Measurements from ENCODE around the gene MYH6.
A peak's percentile ranks its signal among the peaks of the same experiment; 100 is the strongest.
"Not testable (repeated sequence)": the region's sequence is repeated elsewhere in the genome, so short reads cannot be mapped to it uniquely, and the experiment has no call there.

Gene MYH6

GRCh38 chr14:23389871-23390270 is 18.2 kb downstream of the MYH6 start:
- not testable (repeated sequence) for DNase-seq

DNA sequence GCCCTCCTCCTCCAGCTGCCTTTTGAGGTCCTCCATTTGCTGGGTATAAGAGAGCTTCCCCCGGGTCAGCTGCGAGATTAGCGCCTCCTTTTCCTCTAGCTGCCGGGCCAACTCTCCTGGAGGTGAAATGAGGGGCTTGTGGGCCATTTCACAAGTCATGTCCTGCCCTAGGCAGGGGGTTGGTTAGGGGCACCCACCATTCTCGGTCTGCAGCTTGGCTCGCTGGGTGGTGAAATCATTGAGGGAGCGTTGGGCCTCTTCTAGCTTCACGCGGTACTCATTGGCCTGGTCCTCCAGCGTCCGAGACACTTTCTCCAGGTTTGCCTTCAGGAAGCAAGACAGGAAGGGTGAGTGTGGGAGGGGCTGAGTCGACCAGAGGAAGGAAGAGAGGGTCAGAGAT is 18.7 kb downstream of the MYH6 start:
- DNase-seq: no peak

DNA sequence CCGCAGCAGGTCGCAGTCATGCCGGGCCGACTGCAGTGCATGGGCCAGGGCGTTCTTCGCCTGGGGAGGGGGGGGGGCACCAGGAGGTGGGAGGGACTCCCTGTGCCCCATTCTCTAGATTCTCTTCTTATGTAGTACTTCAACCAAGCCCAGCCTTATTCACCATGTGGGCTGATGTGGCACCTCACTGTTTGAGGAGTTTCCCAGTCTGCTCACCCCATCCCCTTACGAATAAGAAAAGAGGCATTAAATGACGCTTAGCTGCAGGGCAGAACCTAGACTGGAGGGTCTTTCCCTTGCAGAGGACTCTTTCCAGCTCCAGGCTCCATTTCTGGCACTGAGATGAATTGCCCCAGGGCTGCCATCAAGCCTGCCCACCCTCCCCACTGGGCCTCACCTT is 19.1 kb downstream of the MYH6 start:
- no peak for DNase-seq

GRCh38 chr14:23387916-23388882 is 19.9 kb downstream of the MYH6 start:
- no peak for DNase-seq

- no peak for DNase-seq
Observed at GRCh38 chr14:23386999-23387398, 21.1 kb downstream of the MYH6 start.

DNA sequence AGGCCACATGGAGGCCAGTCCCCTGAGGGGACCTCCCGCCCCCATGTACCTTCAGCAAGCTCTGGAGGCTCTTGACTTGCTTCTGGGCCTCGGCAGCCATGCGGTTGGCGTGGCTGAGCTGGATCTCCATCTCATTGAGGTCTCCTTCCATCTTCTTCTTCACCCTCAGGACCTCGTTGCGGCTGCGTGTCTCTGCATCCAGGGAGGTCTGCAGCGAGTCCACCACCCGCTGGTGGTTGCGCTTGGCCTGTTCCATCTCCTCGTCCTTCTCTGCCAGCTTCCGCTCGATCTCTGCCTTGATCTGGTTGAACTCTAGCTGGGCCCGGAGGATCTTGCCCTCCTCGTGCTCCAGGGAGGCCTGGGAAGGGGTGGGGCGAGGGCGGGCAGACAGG is 21.8 kb downstream of the MYH6 start:
- DNase-seq: not testable (repeated sequence)

DNA sequence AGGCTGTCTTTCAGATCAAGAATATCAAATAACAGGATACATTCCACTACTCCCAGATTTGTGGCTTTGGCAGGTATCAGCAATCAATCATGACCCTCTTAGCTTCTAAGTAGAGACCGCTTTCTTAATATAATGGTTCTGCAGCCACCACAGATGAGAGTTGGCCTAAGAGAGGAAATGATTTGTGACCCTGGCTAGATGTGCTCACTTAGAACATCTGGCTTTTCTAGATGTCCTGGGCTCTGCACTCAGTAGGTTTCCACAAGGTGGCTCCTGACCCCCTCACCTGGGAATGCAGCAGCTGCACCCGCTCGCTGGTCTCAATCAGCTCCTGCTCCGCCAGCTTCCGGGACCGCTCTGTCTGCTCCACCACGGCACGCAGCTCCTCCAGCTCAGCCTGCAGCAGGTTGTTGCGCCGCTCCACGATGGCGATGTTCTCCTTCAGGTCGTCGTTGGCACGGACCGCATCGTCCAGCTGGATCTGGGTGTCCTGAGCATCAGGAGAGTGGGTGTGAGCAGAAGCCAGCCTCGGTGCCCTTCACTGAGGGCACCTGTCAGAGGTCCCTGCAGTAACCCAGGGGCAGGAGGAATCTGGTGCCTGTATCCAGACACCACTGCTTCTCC is 22.3 kb downstream of the MYH6 start:
- no peak for DNase-seq

DNA sequence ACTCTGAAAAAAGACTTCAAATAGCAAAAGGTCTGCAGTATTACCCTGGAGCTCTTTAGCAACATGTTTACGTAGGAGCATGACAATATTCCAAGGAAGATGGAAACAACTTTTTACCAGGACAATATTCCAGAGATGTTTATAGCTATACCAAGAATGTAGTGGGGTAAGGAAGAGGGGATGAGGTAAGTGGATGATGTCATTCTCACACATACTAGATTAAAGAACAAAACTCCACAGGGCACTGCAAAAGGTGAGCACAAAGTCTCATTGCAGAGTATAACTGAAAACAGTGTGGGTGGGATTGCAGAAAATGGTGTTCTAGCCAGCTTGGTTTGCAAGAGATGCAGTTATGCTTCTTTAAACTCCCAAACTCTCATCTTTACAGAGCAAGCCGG is 22.8 kb downstream of the MYH6 start:
- DNase-seq: no peak

GRCh38 chr14:23384364-23385080 is 23.6 kb downstream of the MYH6 start:
- DNase-seq: no peak

GRCh38 chr14:23382731-23383440 is 25.2 kb downstream of the MYH6 start:
- no peak for DNase-seq

- DNase-seq: no peak
Observed at GRCh38 chr14:23382276-23382675, 25.8 kb downstream of the MYH6 start.

- no peak for DNase-seq
Observed at GRCh38 chr14:23381871-23382270, 26.2 kb downstream of the MYH6 start.

DNA sequence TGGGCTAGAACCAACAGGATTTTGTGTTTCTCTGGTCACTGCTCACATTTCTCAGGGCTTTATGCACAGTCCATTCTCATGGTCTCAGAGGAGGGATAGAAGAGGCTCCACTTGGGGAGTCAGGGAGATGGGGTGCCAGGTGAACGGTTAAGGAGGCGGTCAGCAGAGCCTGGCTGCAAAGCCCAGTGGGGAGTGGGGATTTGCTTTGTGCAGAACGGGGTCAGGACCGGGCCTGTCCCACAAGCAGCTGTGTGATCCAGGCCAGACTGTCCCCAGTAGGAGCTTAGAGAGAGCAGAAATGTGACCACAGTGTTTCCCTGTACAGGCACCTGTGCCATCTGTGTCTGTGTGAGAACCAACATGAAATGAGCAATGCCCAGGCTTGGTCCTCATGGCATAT is 27.1 kb downstream of the MYH6 start:
- DNase-seq: no peak

GRCh38 chr14:23380197-23380914 is 27.7 kb downstream of the MYH6 start:
- no peak for DNase-seq

DNA sequence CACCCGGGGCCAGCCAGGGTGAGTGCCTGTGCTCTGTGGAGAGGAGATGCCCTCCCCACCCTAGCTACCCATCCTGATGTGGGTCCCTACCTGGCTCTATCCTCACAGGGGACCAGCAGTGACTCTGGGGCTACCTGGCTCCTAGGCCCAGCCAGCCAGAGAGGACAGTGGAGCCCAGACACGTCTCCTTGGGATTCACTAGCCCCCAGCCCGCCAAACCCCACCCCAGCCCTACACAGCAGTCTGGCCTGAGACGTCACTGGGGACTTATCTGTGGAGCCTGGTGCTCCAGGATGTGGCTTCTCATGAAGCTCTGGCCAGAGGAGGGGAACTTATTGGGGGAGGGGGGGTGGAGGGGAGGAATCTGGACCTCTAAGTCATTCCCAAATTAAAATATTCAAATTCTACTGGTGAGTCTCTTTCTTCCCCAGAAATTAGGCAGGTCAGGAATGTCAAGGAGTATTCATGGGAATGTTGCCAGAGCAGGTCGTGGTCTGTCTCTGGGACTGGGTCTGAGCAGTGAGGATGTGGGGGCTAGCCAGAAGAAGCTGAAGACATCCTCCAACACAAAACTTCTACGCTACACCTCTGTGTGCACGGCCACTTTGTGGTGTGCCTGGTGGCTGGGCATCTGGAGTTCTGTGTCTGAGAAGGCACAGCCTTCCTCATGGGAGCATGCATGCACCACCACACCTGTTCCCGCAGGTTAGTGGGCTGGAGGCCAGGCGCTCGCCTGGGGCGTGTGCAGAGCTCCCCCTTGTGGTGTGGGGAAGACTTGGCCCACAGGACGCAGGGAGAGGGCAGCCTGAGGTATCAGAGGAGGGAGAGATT is 28.5 kb downstream of the MYH6 start:
- DNase-seq: peak; percentile 67 to 72

DNA sequence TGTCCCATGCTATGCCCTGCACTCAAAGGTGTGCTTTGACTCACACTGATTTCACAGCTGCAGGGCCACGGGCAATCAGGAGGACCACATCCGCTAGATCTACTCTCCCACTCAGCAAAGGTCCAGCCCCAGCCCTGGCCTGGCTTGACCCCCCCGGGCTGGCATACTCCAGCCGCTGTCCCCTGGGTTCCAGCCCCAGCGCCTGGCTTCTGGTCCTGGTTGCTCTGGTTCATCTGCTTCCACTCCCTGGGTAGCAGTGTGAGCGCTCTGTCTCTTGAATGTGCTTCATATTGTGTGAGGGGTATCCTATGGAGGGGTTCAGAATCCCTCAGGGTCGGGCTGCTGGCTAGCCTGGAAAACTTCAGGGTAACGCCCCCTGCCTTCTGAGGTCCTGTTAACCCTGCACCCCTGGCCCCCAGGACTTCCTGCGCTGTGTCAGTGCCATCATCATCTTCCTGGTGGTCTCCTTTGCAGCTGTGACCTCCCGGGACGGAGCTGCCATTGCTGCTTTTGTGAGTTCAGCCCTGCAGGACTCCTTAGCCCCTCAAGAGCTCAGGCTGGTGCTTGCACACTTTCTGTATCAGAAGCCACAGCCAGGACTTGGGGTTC is 29.4 kb downstream of the MYH6 start:
- no peak for DNase-seq

- no peak for DNase-seq
Observed at GRCh38 chr14:23377573-23378563, 30.2 kb downstream of the MYH6 start.

- no peak for DNase-seq
Observed at GRCh38 chr14:23377198-23377550, 30.9 kb downstream of the MYH6 start.

DNA sequence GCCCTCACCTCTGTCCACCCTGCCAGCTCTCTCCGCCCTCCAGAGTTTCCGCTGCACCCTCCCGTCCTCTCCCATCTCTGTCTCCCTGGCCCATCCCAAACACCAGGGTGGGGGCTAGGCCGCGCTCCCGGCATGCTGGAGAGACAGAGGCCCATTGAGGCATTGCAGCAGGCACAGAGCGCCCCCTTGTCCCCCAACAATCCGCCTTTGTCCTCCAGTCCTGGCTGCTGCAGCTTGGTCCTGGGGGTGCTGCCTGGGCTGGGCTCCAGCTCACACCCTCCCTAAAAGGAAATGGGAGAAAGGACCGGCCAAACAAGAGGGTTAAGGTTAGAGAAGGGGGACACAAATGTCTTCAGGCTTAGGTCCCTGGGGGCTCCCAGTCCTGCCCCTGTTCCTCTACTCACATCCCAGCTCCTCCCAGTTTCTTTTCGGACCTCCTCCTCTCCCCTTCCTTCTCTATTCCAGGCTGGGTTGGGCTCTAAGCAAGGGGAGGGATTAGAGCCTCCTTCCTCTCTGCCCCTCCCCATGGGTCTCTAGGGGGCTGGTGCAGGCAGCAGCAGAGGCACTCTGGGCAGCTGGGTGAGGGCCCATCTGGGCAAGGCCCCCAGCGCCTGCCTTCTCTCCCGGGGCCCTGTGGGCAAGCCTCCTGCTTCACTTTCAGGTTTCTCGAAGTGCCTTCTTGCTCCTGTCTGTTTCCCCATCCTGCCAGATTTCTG is 31.4 kb downstream of the MYH6 start, which contains the start of gene CMTM5:
CMTM5 (plus strand) TSS at position 565 of the 716 bp plus-strand sequence. CDS start 206 bp downstream, outside the sequence.
- no peak for DNase-seq
